GM06990 (cell line): Measurements from ENCODE around the gene PTPRC.

Experiments
- DNase-seq: peaks from one replicate; pipeline ENCODE4 v3.0.0-alpha.2; 2011; ENCODE audit not compliant: insufficient read length; ENCODE audit errors: extremely low read depth
- H3K27me3 ChIP-seq: replicated peaks from 2 replicates; pipeline ENCODE4 v1.6.0; 2011; ENCODE audit warnings: low read length; ENCODE audit not compliant: control insufficient read depth, insufficient read depth
- H3K36me3 ChIP-seq: 2 replicates; pipeline ENCODE4 v1.5.1; 2011; ENCODE audit warnings: low read length; ENCODE audit not compliant: control insufficient read depth, insufficient read depth
- H3K4me3 ChIP-seq: replicated peaks from 2 replicates; pipeline ENCODE4 v1.5.1; 2011; ENCODE audit warnings: low read depth, mild to moderate bottlenecking, control low read depth, low read length
- CTCF ChIP-seq: IDR thresholded peaks from 2 replicates; pipeline ENCODE4 v1.5.1; 2011; ENCODE audit warnings: low read length, control low read depth, mild to moderate bottlenecking, inconsistent platforms; ENCODE audit not compliant: insufficient read depth, poor library complexity, severe bottlenecking

Gene PTPRC

GRCh38 chr1:198749279-198749678 is 110.4 kb downstream of the PTPRC start:
- no peak for DNase-seq
- Histone ChIP-seq H3K27me3 (no peaks in the 10 kb centered on the region), H3K36me3 (peaks cover 7% of the 10 kb centered on the region), H3K4me3 (no peak overlapping the region)
- TF ChIP-seq CTCF, result no peak

DNA sequence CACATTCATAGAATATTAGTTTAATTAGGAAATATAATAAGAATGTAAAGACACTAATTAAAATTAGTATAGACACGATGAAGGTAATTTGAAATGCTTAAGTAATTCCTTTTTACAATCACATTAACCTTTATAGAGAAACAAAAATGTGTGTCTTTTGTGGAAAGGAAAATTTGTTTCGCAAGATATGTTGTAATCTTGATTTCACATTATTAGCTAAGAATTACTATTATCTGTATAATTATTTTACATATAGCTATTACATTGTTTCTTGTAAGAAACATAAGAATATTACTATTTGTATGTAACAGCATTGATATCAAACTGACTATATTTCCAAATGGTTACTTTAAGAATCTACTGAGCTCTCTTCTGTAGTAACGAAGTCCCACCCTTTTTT is 111.2 kb downstream of the PTPRC start:
- no peaks in the 10 kb centered on the region for H3K27me3 ChIP-seq
- H3K4me3 ChIP-seq, result no peak overlapping the region
- DNase-seq, result no peak
- H3K36me3 ChIP-seq, result peaks cover 7% of the 10 kb centered on the region
- no peak for TF ChIP-seq CTCF

GRCh38 chr1:198751741-198752140 is 112.9 kb downstream of the PTPRC start:
- no peak for TF ChIP-seq CTCF
- Histone ChIP-seq H3K27me3 (no peaks in the 10 kb centered on the region), H3K4me3 (no peak overlapping the region), H3K36me3 (peaks cover 7% of the 10 kb centered on the region)
- DNase-seq, result no peak

DNA sequence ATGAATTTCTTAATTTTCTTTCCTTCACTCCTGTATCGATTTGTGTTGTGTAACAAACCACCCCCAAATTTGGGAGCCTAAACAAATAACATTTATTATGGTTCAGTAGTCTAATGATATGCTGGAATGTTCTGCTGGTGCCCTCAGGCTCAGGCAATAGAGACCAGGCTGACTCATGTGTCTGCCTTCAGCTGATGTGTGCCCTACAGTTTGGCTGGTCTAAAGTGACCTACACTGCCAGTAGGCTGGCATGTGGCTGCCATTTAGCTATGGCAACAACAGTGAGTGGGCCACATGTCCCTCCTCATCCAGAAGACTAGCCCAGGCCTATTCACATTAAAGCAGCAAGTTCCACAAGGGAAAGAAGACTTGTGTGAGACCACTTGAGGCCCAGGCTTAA is 115.8 kb downstream of the PTPRC start:
- DNase-seq, result no peak
- Histone ChIP-seq H3K27me3 (no peaks in the 10 kb centered on the region), H3K4me3 (no peak overlapping the region), H3K36me3 (peaks cover 7% of the 10 kb centered on the region)
- TF ChIP-seq CTCF, result no peak

- Histone ChIP-seq H3K4me3 (no peak overlapping the region), H3K36me3 (peaks cover 5% of the 10 kb centered on the region), H3K27me3 (no peaks in the 10 kb centered on the region)
- DNase-seq, result no peak
- no peak for TF ChIP-seq CTCF
Measured at GRCh38 chr1:198755715-198756114, 116.9 kb downstream of the PTPRC start.

GRCh38 chr1:198756470-198756869 is 117.6 kb downstream of the PTPRC start:
- Histone ChIP-seq H3K4me3 (no peak overlapping the region), H3K27me3 (no peaks in the 10 kb centered on the region), H3K36me3 (peaks cover 3% of the 10 kb centered on the region)
- TF ChIP-seq CTCF, result no peak
- no peak for DNase-seq
